Lung (tissue), 12 donors: ENCODE data around the gene PTGDS. TPM values are rescaled to one million over a fixed set of nuclear protein-coding genes. Genes with fewer than 3 reads are reported as not detected.

Experiments
- ATAC-seq: fragments of 200-7000 bp; cut with Tn5 transposase; one replicate; pipeline ENCODE4 v1.9.1; 2020; ENCODE audit warnings: moderate number of reproducible peaks; ENCODE audit not compliant: insufficient read depth, low FRiP score
- DNase-seq, 3 donors: peaks; one replicate each; pipeline ENCODE4 v3.0.0-alpha.2; 2013 to 2017
- H3K27ac ChIP-seq, 2 donors: one replicate each; pipeline ENCODE4 v1.5.1; 2013; ENCODE audit warnings: mild to moderate bottlenecking in 2 of 2, moderate library complexity in 2 of 2, control low read depth in 1 of 2, inconsistent platforms in 1 of 2, low read depth in 1 of 2, low read length in 1 of 2
- H3K27me3 ChIP-seq, 3 donors: one replicate each; pipeline ENCODE4 v1.5.1; 2013; ENCODE audit warnings: low read length in 2 of 3; ENCODE audit not compliant: control insufficient read depth in 3 of 3, insufficient read depth in 3 of 3
- H3K36me3 ChIP-seq, 4 donors: one replicate each; pipeline ENCODE4 v1.5.1; 2013; ENCODE audit warnings: low read length in 4 of 4, mild to moderate bottlenecking in 1 of 4, moderate library complexity in 1 of 4; ENCODE audit not compliant: control insufficient read depth in 4 of 4, insufficient read depth in 4 of 4
- H3K4me1 ChIP-seq, 5 donors: one replicate each; pipeline ENCODE4 v1.5.1; 2013; ENCODE audit warnings: low read length in 5 of 5, mild to moderate bottlenecking in 2 of 5, moderate library complexity in 1 of 5; ENCODE audit not compliant: control insufficient read depth in 5 of 5, insufficient read depth in 5 of 5
- H3K4me3 ChIP-seq: one replicate; pipeline ENCODE4 v1.5.1; 2013; ENCODE audit warnings: mild to moderate bottlenecking, control low read depth, moderate library complexity
- H3K9ac ChIP-seq, 2 donors: one replicate each; pipeline ENCODE4 v1.5.1; 2013; ENCODE audit warnings: low read length in 2 of 2, control low read depth in 1 of 2; ENCODE audit not compliant: insufficient read depth in 1 of 2
- H3K9me3 ChIP-seq, 4 donors: one replicate each; pipeline ENCODE4 v1.5.1; 2013; ENCODE audit warnings: low read length in 3 of 4, mild to moderate bottlenecking in 1 of 4, moderate library complexity in 1 of 4; ENCODE audit not compliant: control insufficient read depth in 4 of 4, insufficient read depth in 3 of 4
- CTCF ChIP-seq: IDR thresholded peaks from 2 replicates; pipeline ENCODE4 v1.5.1; 2012; ENCODE audit warnings: mild to moderate bottlenecking; ENCODE audit errors: control extremely low read depth, extremely low read depth
- WGBS, 2 donors: extraction: QIAGEN DNeasy Blood & Tissue Kit; methylation state at CpG; one replicate each; pipeline ENCODE4 v1.1.7; 2013; 5-methylcytosine and 5-hydroxymethylcytosine counted together
- polyA plus RNA-seq, 2 donors: library from polyadenylated mRNA; stranded (reverse); fragments of 200-250 nt; gene quantifications; one replicate each; pipeline ENCODE4 v1.2.1, GENCODE V29; 2013
- total RNA-seq, 2 donors: library from RNA; depleted of rRNA in 1 of 2; stranded (reverse); fragments of >200 nt in 1 of 2; gene quantifications; one replicate each; pipeline ENCODE4 v1.2.1, GENCODE V29; 2014 to 2021
- donor health status: control.
- donor health status: control.
- donor health status: Bipolar disorder and iron deficiency.
- donor health status: healthy.
- donor health status: DM: yes; HTN: yes; CAD: no.

The PTGDS gene
- total and polyA plus RNA-seq, 4 donors = 19.4 to 159 (median 93.7) TPM

- DNase-seq = no peak
- H3K27ac ChIP-seq = no peak overlapping the region
- WGBS, 2 donors = 88% methylated on average over 26 of the region's 26 CpGs
- no peak for TF ChIP-seq CTCF
- H3K4me3 ChIP-seq = no peak overlapping the region
- no peaks in the 10 kb centered on the region for H3K36me3 ChIP-seq
- H3K9ac ChIP-seq = no peak overlapping the region
- no peaks in the 10 kb centered on the region for H3K9me3 ChIP-seq
- H3K27me3 ChIP-seq = no peaks in the 10 kb centered on the region
- peaks cover 0 to 10% (median 5%) of the 10 kb centered on the region in 5 donors for H3K4me1 ChIP-seq
- ATAC-seq = no peak
Measured at GRCh38 chr9:136964833-136965422, 12.4 kb upstream of the PTGDS start.

- no peaks in the 10 kb centered on the region for H3K36me3 ChIP-seq
- H3K9ac ChIP-seq = no peak overlapping the region
- no peak for TF ChIP-seq CTCF
- H3K4me1 ChIP-seq = peaks cover 0 to 18% (median 5%) of the 10 kb centered on the region in 5 donors
- no peaks in the 10 kb centered on the region for H3K27me3 ChIP-seq
- no peak overlapping the region for H3K27ac ChIP-seq
- 20 to 26% methylated on average over 21 to 23 of the region's 23 CpGs for WGBS, 2 donors
- H3K4me3 ChIP-seq = no peak overlapping the region
- H3K9me3 ChIP-seq = no peaks in the 10 kb centered on the region
- no peak for ATAC-seq
- DNase-seq = peak in 1 of 3 donors; percentile 20
Measured at GRCh38 chr9:136965771-136966484, 11.4 kb upstream of the PTGDS start.

- 79 to 88% methylated on average over 17 of the region's 17 CpGs for WGBS, 2 donors
Measured at GRCh38 chr9:136968333-136969127, 8.8 kb upstream of the PTGDS start.

More at GRCh38 chr9:136968333-136969127, 8.8 kb upstream of the PTGDS start:
- no peaks in the 10 kb centered on the region for H3K9me3 ChIP-seq
- no peak for DNase-seq
- no peak for TF ChIP-seq CTCF
- H3K36me3 ChIP-seq = no peaks in the 10 kb centered on the region
- no peak overlapping the region for H3K27ac ChIP-seq
- no peak overlapping the region for H3K4me3 ChIP-seq
- H3K27me3 ChIP-seq = no peaks in the 10 kb centered on the region
- no peak overlapping the region for H3K9ac ChIP-seq
- peaks cover 0 to 18% (median 5%) of the 10 kb centered on the region in 5 donors for H3K4me1 ChIP-seq
- ATAC-seq = no peak
